ENCODE measurements around the gene TMEM182.

The TMEM182 gene

GRCh38 chr2:102765061-102765460 lies 3.2 kb downstream of the TMEM182 start:
- in situ Hi-C loops (cut with HindIII; ENCODE audit: low sequenced_read_pairs) = no loop called here

GRCh38 chr2:102768253-102768652 lies 6.4 kb downstream of the TMEM182 start:
- in situ Hi-C loops (cut with HindIII; ENCODE audit: low sequenced_read_pairs) = no loop called here

- in situ Hi-C loops (cut with HindIII; ENCODE audit: low sequenced_read_pairs) = no loop called here
Observed at GRCh38 chr2:102768892-102769291, 7.1 kb downstream of the TMEM182 start.

- in situ Hi-C loops (cut with HindIII; ENCODE audit: low sequenced_read_pairs) = no loop called here
Observed at GRCh38 chr2:102770506-102770905, 8.7 kb downstream of the TMEM182 start.

GRCh38 chr2:102771114-102771513 lies 9.3 kb downstream of the TMEM182 start:
- in situ Hi-C loops (cut with HindIII; ENCODE audit: low sequenced_read_pairs) = no loop called here

GRCh38 chr2:102772659-102773058 lies 10.8 kb downstream of the TMEM182 start:
- in situ Hi-C loops (cut with HindIII; ENCODE audit: low sequenced_read_pairs) = no loop called here

GRCh38 chr2:102773149-102773705 lies 11.4 kb downstream of the TMEM182 start:
- in situ Hi-C loops (cut with HindIII; ENCODE audit: low sequenced_read_pairs) = no loop called here

GRCh38 chr2:102778260-102778659 lies 16.4 kb downstream of the TMEM182 start:
- in situ Hi-C loops (cut with HindIII; ENCODE audit: low sequenced_read_pairs) = no loop called here

- in situ Hi-C loops (cut with HindIII; ENCODE audit: low sequenced_read_pairs) = no loop called here
Observed at GRCh38 chr2:102780467-102780866, 18.6 kb downstream of the TMEM182 start.

- in situ Hi-C loops (cut with HindIII; ENCODE audit: low sequenced_read_pairs) = no loop called here
Observed at GRCh38 chr2:102782187-102782586, 20.4 kb downstream of the TMEM182 start.

- in situ Hi-C loops (cut with HindIII; ENCODE audit: low sequenced_read_pairs) = no loop called here
Observed at GRCh38 chr2:102782933-102783332, 21.1 kb downstream of the TMEM182 start.

GRCh38 chr2:102783506-102784183 lies 21.8 kb downstream of the TMEM182 start:
- in situ Hi-C loops (cut with HindIII; ENCODE audit: low sequenced_read_pairs) = no loop called here

GRCh38 chr2:102784940-102785339 lies 23.1 kb downstream of the TMEM182 start:
- in situ Hi-C loops (cut with HindIII; ENCODE audit: low sequenced_read_pairs) = no loop called here

- in situ Hi-C loops (cut with HindIII; ENCODE audit: low sequenced_read_pairs) = no loop called here
Observed at GRCh38 chr2:102788216-102788884, 26.5 kb downstream of the TMEM182 start.

GRCh38 chr2:102788885-102789260 lies 27.0 kb downstream of the TMEM182 start:
- in situ Hi-C loops (cut with HindIII; ENCODE audit: low sequenced_read_pairs) = no loop called here

- in situ Hi-C loops (cut with HindIII; ENCODE audit: low sequenced_read_pairs) = no loop called here
Observed at GRCh38 chr2:102789349-102790090, 27.7 kb downstream of the TMEM182 start.

GRCh38 chr2:102790091-102790455 lies 28.2 kb downstream of the TMEM182 start:
- in situ Hi-C loops (cut with HindIII; ENCODE audit: low sequenced_read_pairs) = no loop called here

- in situ Hi-C loops (cut with HindIII; ENCODE audit: low sequenced_read_pairs) = no loop called here
Observed at GRCh38 chr2:102792568-102793208, 30.9 kb downstream of the TMEM182 start.

- in situ Hi-C loops (cut with HindIII; ENCODE audit: low sequenced_read_pairs) = no loop called here
Observed at GRCh38 chr2:102795641-102796040, 33.8 kb downstream of the TMEM182 start.

- in situ Hi-C loops (cut with HindIII; ENCODE audit: low sequenced_read_pairs) = no loop called here
Observed at GRCh38 chr2:102796337-102796736, 34.5 kb downstream of the TMEM182 start.

- in situ Hi-C loops (cut with HindIII; ENCODE audit: low sequenced_read_pairs) = no loop called here
Observed at GRCh38 chr2:102797486-102797885, 35.7 kb downstream of the TMEM182 start.

Measured in endothelial cell of hepatic sinusoid (primary cell).